Right lobe of liver (tissue), 4 donors: ENCODE measurements around the gene GALNT14.

Source experiments
- POLR2A ChIP-seq: fragments of 450-650 bp; IDR thresholded peaks from one replicate; pipeline ENCODE4 v1.6.1; 2017; ENCODE audit warnings: antibody characterized with exemption, mild to moderate bottlenecking
- TF ChIP-seq, protein P1 (sequence below), 4 donors: fragments of 200-600 bp in 3 of 4; fragments of 450-650 bp in 1 of 4; IDR thresholded peaks; one replicate each; pipeline versions ENCODE4 v1.5.1 to v1.8.0; 2016 to 2022; ENCODE audit warnings: antibody characterized with exemption in 4 of 4, mild to moderate bottlenecking in 2 of 4
- donor health status: DM: no; HTN: no; CAD: no.
- donor health status: DM: no; HTN: no; CAD: no.
- donor health status: DM: no; HTN: yes; CAD: no.

DNA sequence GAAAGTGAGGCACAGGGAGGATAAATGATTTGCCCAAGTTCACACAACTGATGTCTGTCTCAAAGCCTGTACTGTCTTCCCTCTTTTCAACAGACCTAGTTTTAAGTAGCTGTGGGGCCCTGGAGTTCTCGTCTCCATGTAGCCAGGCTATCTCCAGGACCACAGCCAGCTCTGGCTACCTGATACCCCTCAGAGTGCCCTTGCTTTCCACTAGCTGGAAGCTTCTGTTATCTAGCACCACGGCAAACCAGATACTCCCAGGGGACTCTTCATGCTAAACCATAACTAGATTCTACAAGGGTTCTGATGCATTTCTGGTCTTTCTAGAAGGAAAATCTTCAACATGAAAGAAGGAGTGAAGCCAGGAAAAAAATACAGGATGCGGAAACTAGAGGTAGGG, 137.3 kb downstream of the GALNT14 start:
- TF ChIP-seq, protein P1, sequence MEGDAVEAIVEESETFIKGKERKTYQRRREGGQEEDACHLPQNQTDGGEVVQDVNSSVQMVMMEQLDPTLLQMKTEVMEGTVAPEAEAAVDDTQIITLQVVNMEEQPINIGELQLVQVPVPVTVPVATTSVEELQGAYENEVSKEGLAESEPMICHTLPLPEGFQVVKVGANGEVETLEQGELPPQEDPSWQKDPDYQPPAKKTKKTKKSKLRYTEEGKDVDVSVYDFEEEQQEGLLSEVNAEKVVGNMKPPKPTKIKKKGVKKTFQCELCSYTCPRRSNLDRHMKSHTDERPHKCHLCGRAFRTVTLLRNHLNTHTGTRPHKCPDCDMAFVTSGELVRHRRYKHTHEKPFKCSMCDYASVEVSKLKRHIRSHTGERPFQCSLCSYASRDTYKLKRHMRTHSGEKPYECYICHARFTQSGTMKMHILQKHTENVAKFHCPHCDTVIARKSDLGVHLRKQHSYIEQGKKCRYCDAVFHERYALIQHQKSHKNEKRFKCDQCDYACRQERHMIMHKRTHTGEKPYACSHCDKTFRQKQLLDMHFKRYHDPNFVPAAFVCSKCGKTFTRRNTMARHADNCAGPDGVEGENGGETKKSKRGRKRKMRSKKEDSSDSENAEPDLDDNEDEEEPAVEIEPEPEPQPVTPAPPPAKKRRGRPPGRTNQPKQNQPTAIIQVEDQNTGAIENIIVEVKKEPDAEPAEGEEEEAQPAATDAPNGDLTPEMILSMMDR (IDR thresholded peaks at IDR 0.05): no peak
- TF ChIP-seq POLR2A: no peak
